OCI-LY1 (cell line): Measurements from ENCODE around the gene SLCO1A2.

Source experiments
- H2AFZ ChIP-seq: fragments of 200-600 bp; sonication (generic), shearing (Covaris generic); 2 replicates; pipeline ENCODE4 v1.6.0; 2014; ENCODE audit warnings: antibody characterized with exemption, mild to moderate bottlenecking, low read length
- H3F3A ChIP-seq: fragments of 200-600 bp; sonication (generic), shearing (Covaris generic); 2 replicates; pipeline ENCODE4 v1.6.0; 2014; ENCODE audit warnings: mild to moderate bottlenecking, antibody characterized with exemption, low read length, moderate library complexity; ENCODE audit not compliant: insufficient read depth
- H3K27ac ChIP-seq: fragments of 200-600 bp; sonication (generic); 2 replicates; pipeline ENCODE4 v1.5.1; 2014; ENCODE audit warnings: low read length, mixed run types, mild to moderate bottlenecking, low read depth; ENCODE audit not compliant: poor library complexity, severe bottlenecking
- H3K27me3 ChIP-seq: fragments of 200-600 bp; sonication (generic); 2 replicates; pipeline ENCODE4 v1.6.0; 2014; ENCODE audit warnings: antibody characterized with exemption, mild to moderate bottlenecking, low read length, moderate library complexity; ENCODE audit not compliant: insufficient read depth
- H3K36me3 ChIP-seq: fragments of 200-600 bp; sonication (generic); 2 replicates; pipeline ENCODE4 v1.6.1; 2014; ENCODE audit warnings: mild to moderate bottlenecking, antibody characterized with exemption, low read length, moderate library complexity, mixed read lengths; ENCODE audit not compliant: insufficient read depth
- H3K4me1 ChIP-seq: fragments of 200-600 bp; sonication (generic); 2 replicates; pipeline ENCODE4 v1.5.1; 2014; ENCODE audit warnings: mild to moderate bottlenecking, low read length, moderate library complexity; ENCODE audit not compliant: insufficient read depth, severe bottlenecking
- H3K4me2 ChIP-seq: fragments of 200-600 bp; sonication (generic), shearing (Covaris generic); 2 replicates; pipeline ENCODE4 v1.6.1; 2014; ENCODE audit warnings: low read length
- H3K4me3 ChIP-seq: fragments of 200-600 bp; sonication (generic); 2 replicates; pipeline ENCODE4 v1.5.1; 2014; ENCODE audit warnings: low read length, low read depth, mild to moderate bottlenecking, mixed read lengths; ENCODE audit not compliant: poor library complexity, severe bottlenecking
- H3K79me2 ChIP-seq: fragments of 200-600 bp; shearing (Covaris generic); 2 replicates; pipeline ENCODE4 v1.6.1; 2016; ENCODE audit warnings: mixed run types, low read length, mixed read lengths; ENCODE audit not compliant: insufficient read depth
- H3K9ac ChIP-seq: fragments of 200-600 bp; sonication (generic), shearing (Covaris generic); 2 replicates; pipeline ENCODE4 v1.6.1; 2014; ENCODE audit warnings: mild to moderate bottlenecking, low read length, mixed read lengths
- H3K9me2 ChIP-seq: fragments of 200-600 bp; sonication (generic), shearing (Covaris generic); 2 replicates; pipeline ENCODE4 v1.6.1; 2014; ENCODE audit warnings: low read depth, mild to moderate bottlenecking, low read length, mixed read lengths
- H3K9me3 ChIP-seq: fragments of 200-600 bp; shearing (Covaris generic); 2 replicates; pipeline ENCODE4 v1.6.1; 2014; ENCODE audit warnings: low read length, mixed read lengths
- H4K20me1 ChIP-seq: fragments of 200-600 bp; sonication (generic), shearing (Covaris generic); 2 replicates; pipeline ENCODE4 v1.6.0; 2016; ENCODE audit warnings: mild to moderate bottlenecking, low read length; ENCODE audit not compliant: insufficient read depth
- CTCF ChIP-seq: fragments of 200-600 bp; sonication (generic), shearing (Covaris generic); IDR thresholded peaks from 2 replicates; pipeline ENCODE4 v1.5.1; 2017; ENCODE audit warnings: mild to moderate bottlenecking, antibody characterized with exemption, low read length, moderate library complexity, mixed read lengths
- EZH2 ChIP-seq: fragments of 200-600 bp; sonication (generic), shearing (Covaris generic); IDR thresholded peaks from 2 replicates; pipeline ENCODE4 v1.8.0; 2017; ENCODE audit warnings: borderline replicate concordance, mixed run types, mild to moderate bottlenecking, antibody characterized with exemption, low read length, moderate library complexity, mixed read lengths

SLCO1A2 gene

DNA sequence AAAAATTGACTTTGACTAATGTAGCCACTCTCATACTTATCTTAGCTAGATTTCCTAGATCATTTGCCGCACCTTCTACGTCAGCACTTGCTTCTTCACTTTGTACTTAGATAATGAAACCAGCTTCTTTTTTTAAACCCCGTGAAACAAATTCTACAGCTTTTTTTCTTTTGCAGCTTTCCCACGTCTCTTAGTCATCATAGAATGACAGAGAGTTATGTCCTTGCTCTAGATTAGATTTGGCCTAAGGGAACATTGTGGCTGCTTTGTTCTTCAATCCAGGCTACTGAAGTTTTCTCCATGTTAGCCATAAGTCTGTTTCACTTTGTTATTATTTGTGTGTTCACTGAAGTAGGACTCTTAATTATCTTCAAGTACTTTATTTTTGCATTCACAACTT lies 94.9 kb downstream of the SLCO1A2 start:
- no peaks in the 10 kb centered on the region for H3K9me3 ChIP-seq
- no peak for TF ChIP-seq CTCF
- TF ChIP-seq EZH2, result no peak
- no peak overlapping the region for H3K4me2 ChIP-seq
- no peaks in the 10 kb centered on the region for H3K79me2 ChIP-seq
- H3K4me3 ChIP-seq, result no peak overlapping the region
- H3F3A ChIP-seq, result no peaks in the 10 kb centered on the region
- H3K9me2 ChIP-seq, result no peaks in the 10 kb centered on the region
- no peaks in the 10 kb centered on the region for H3K36me3 ChIP-seq
- H2AFZ ChIP-seq, result no peak overlapping the region
- H3K4me1 ChIP-seq, result no peaks in the 10 kb centered on the region
- no peaks in the 10 kb centered on the region for H3K27me3 ChIP-seq
- no peaks in the 10 kb centered on the region for H4K20me1 ChIP-seq
- no peak overlapping the region for H3K27ac ChIP-seq
- no peak overlapping the region for H3K9ac ChIP-seq

- no peaks in the 10 kb centered on the region for H3K79me2 ChIP-seq
- H3K36me3 ChIP-seq, result no peaks in the 10 kb centered on the region
- H3K9ac ChIP-seq, result no peak overlapping the region
- H3K4me1 ChIP-seq, result no peaks in the 10 kb centered on the region
- no peaks in the 10 kb centered on the region for H3K9me3 ChIP-seq
- H4K20me1 ChIP-seq, result no peaks in the 10 kb centered on the region
- H3K4me2 ChIP-seq, result no peak overlapping the region
- H3K9me2 ChIP-seq, result no peaks in the 10 kb centered on the region
- no peak for TF ChIP-seq CTCF
- no peak for TF ChIP-seq EZH2
- no peak overlapping the region for H3K27ac ChIP-seq
- no peaks in the 10 kb centered on the region for H3F3A ChIP-seq
- no peak overlapping the region for H2AFZ ChIP-seq
- H3K27me3 ChIP-seq, result no peaks in the 10 kb centered on the region
- no peak overlapping the region for H3K4me3 ChIP-seq
Observed at GRCh38 chr12:21234395-21234794, 100.3 kb downstream of the SLCO1A2 start.

GRCh38 chr12:21223930-21224329 lies 110.8 kb downstream of the SLCO1A2 start:
- no peak overlapping the region for H2AFZ ChIP-seq
- H3K4me2 ChIP-seq, result no peak overlapping the region
- TF ChIP-seq EZH2 (no peak), CTCF (no peak)
- no peak overlapping the region for H3K27ac ChIP-seq
- H3K9me3 ChIP-seq, result no peaks in the 10 kb centered on the region
- no peaks in the 10 kb centered on the region for H3K27me3 ChIP-seq
- H3K9ac ChIP-seq, result no peak overlapping the region
- H3K36me3 ChIP-seq, result no peaks in the 10 kb centered on the region
- no peak overlapping the region for H3K4me3 ChIP-seq
- no peaks in the 10 kb centered on the region for H3F3A ChIP-seq
- H3K79me2 ChIP-seq, result no peaks in the 10 kb centered on the region
- no peaks in the 10 kb centered on the region for H3K4me1 ChIP-seq
- H4K20me1 ChIP-seq, result no peaks in the 10 kb centered on the region
- H3K9me2 ChIP-seq, result no peaks in the 10 kb centered on the region
